Natural killer cell (primary cell): ENCODE measurements around the gene LSM8. TPM values are rescaled to one million over a fixed set of nuclear protein-coding genes. Genes with fewer than 3 reads are reported as not detected.

Experiments used
- ATAC-seq, 3 donors: fragments of 150-1000 bp in 2 of 3; fragments of 200-7000 bp in 1 of 3; cut with Tn5 transposase; 1 replicate in 1 of 3; 2 replicates in 2 of 3; pipeline ENCODE4 v1.10.0; 2021; ENCODE audit warnings: mild to moderate bottlenecking in 2 of 3, moderate library complexity in 2 of 3
- DNase-seq, 2 donors: peaks; one replicate each; pipeline versions ENCODE4 v3.0.0 to v3.0.0-alpha.2; 2013 to 2021; ENCODE audit warnings: mixed read lengths in 1 of 2
- H3K27ac ChIP-seq: one replicate; pipeline ENCODE4 v1.5.1; 2013; ENCODE audit warnings: mild to moderate bottlenecking, low read length
- H3K27me3 ChIP-seq: one replicate; pipeline ENCODE4 v1.6.1; 2013; ENCODE audit warnings: low read length; ENCODE audit not compliant: control insufficient read depth, insufficient read depth
- H3K36me3 ChIP-seq: one replicate; pipeline ENCODE4 v1.6.1; 2013; ENCODE audit warnings: low read length; ENCODE audit not compliant: control insufficient read depth, insufficient read depth
- H3K4me1 ChIP-seq: one replicate; pipeline ENCODE4 v1.6.1; 2013; ENCODE audit warnings: low read length; ENCODE audit not compliant: control insufficient read depth, insufficient read depth
- H3K4me3 ChIP-seq: one replicate; pipeline ENCODE4 v1.5.1; 2013; ENCODE audit warnings: low read length
- H3K9me3 ChIP-seq: one replicate; pipeline ENCODE4 v1.6.1; 2013; ENCODE audit warnings: low read length; ENCODE audit not compliant: control insufficient read depth, insufficient read depth
- H3K27ac Mint-ChIP-seq, 2 donors: one replicate each; pipeline ENCODE4 v1.8.0; 2022; ENCODE audit warnings: mild to moderate bottlenecking in 2 of 2, mixed read lengths in 2 of 2, moderate library complexity in 1 of 2
- H3K27me3 Mint-ChIP-seq, 2 donors: one replicate each; pipeline ENCODE4 v1.8.0; 2022; ENCODE audit warnings: low read depth in 2 of 2, mixed read lengths in 2 of 2
- H3K36me3 Mint-ChIP-seq: one replicate; pipeline ENCODE4 v1.8.0; 2022; ENCODE audit warnings: mixed read lengths
- H3K4me1 Mint-ChIP-seq, 2 donors: one replicate each; pipeline ENCODE4 v1.8.0; 2022; ENCODE audit warnings: mixed read lengths in 2 of 2
- H3K4me3 Mint-ChIP-seq: one replicate; pipeline ENCODE4 v1.8.0; 2022; ENCODE audit warnings: mild to moderate bottlenecking, moderate library complexity, mixed read lengths
- H3K9me3 Mint-ChIP-seq, 2 donors: one replicate each; pipeline ENCODE4 v1.8.0; 2022; ENCODE audit warnings: mixed read lengths in 2 of 2
- WGBS: methylation state at CpG from one replicate; pipeline ENCODE4 v1.1.7; 2013; ENCODE audit warnings: missing lambda C conversion rate; ENCODE audit not compliant: insufficient coverage; 5-methylcytosine and 5-hydroxymethylcytosine counted together
- intact Hi-C: fragments of 100-400 bp; cut with micrococcal nuclease; formaldehyde crosslinking; loops from one replicate; pipeline ENCODE4 v1.14.2; 2022
- total RNA-seq, 4 donors: library from RNA; stranded (reverse); fragments of 120-200 nt in 1 of 4; gene quantifications; one replicate each; pipeline versions ENCODE4 v1.2.3 to v1.2.4, GENCODE V29; 2013 to 2022
- TF ChIP-seq, protein P1 (sequence below): fragments of 200-600 bp; IDR thresholded peaks from one replicate; pipeline ENCODE4 v1.8.0; 2022; ENCODE audit warnings: antibody characterized with exemption

Gene LSM8
- total RNA-seq, 3 donors from 2014 or later (not counting 1 experiment from before 2014, with no cell fraction given), result 43.5 to 55.8 (median 44.7) TPM

- H3K27ac Mint-ChIP-seq, result no peak overlapping the region
- no peaks in the 10 kb centered on the region for H3K36me3 Mint-ChIP-seq
- H3K9me3 ChIP-seq, result no peaks in the 10 kb centered on the region
These were observed 31.3 kb upstream of the LSM8 start for GRCh38 chr7:118152654-118153053.

GRCh38 chr7:118153551-118154177 is 30.3 kb upstream of the LSM8 start:
- intact Hi-C loops, result loop anchor here (5.0 kb wide), 1 partner anchor 1221 kb away; no protein-coding TSS in a partner anchor
- peak in 2 of 3 donors; percentile 65 to 69 for ATAC-seq

More at GRCh38 chr7:118152654-118153053, 31.3 kb upstream of the LSM8 start:
- Mint-ChIP-seq H3K4me3 (no peak overlapping the region), H3K27me3 (peaks cover 15 to 31% of the 10 kb centered on the region in 2 donors), H3K9me3 (no peaks in the 10 kb centered on the region), H3K4me1 (no peaks in the 10 kb centered on the region)
- no peak for DNase-seq
- ATAC-seq, result no peak
- no peak overlapping the region for H3K4me3 ChIP-seq
- intact Hi-C loops, result loop anchor here (5.0 kb wide), 1 partner anchor 1220 kb away; no protein-coding TSS in a partner anchor
- H3K27me3 ChIP-seq, result no peaks in the 10 kb centered on the region
- H3K27ac ChIP-seq, result no peak overlapping the region
- H3K4me1 ChIP-seq, result no peaks in the 10 kb centered on the region
- no peaks in the 10 kb centered on the region for H3K36me3 ChIP-seq
- TF ChIP-seq, protein P1, sequence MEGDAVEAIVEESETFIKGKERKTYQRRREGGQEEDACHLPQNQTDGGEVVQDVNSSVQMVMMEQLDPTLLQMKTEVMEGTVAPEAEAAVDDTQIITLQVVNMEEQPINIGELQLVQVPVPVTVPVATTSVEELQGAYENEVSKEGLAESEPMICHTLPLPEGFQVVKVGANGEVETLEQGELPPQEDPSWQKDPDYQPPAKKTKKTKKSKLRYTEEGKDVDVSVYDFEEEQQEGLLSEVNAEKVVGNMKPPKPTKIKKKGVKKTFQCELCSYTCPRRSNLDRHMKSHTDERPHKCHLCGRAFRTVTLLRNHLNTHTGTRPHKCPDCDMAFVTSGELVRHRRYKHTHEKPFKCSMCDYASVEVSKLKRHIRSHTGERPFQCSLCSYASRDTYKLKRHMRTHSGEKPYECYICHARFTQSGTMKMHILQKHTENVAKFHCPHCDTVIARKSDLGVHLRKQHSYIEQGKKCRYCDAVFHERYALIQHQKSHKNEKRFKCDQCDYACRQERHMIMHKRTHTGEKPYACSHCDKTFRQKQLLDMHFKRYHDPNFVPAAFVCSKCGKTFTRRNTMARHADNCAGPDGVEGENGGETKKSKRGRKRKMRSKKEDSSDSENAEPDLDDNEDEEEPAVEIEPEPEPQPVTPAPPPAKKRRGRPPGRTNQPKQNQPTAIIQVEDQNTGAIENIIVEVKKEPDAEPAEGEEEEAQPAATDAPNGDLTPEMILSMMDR, result no peak

DNA sequence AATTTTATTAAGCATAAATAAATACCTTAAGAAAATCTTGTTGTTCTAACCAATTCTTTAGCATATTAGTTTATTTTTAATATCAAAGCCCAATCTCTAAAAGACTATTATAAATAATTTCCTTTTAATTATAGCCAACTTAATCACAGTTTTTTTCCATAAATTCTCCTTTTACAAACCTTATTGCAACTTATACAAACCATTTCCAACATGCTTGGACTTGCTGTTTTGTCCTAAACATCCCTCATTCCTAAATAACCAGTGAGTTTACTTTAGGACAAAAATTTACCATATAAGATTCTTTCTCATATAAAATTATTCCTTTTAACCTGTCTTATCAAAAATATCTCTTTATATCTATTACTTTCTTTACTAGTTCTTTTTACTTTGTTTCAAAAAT is 25.2 kb upstream of the LSM8 start:
- Mint-ChIP-seq H3K36me3 (no peaks in the 10 kb centered on the region), H3K27ac (no peak overlapping the region), H3K27me3 (peaks cover 26 to 31% of the 10 kb centered on the region in 2 donors), H3K4me1 (no peaks in the 10 kb centered on the region), H3K4me3 (no peak overlapping the region), H3K9me3 (no peaks in the 10 kb centered on the region)
- H3K36me3 ChIP-seq, result no peaks in the 10 kb centered on the region
- TF ChIP-seq, protein P1, result no peak
- no peak overlapping the region for H3K27ac ChIP-seq
- no peak overlapping the region for H3K4me3 ChIP-seq
- intact Hi-C loops, result no loop called here
- H3K27me3 ChIP-seq, result no peaks in the 10 kb centered on the region
- no peak for DNase-seq
- H3K4me1 ChIP-seq, result no peaks in the 10 kb centered on the region
- no peak for ATAC-seq
- H3K9me3 ChIP-seq, result no peaks in the 10 kb centered on the region

More at GRCh38 chr7:118153551-118154177, 30.3 kb upstream of the LSM8 start:
- no peaks in the 10 kb centered on the region for H3K27me3 ChIP-seq
- no peaks in the 10 kb centered on the region for H3K36me3 ChIP-seq
- Mint-ChIP-seq H3K36me3 (no peaks in the 10 kb centered on the region), H3K4me1 (no peaks in the 10 kb centered on the region), H3K9me3 (no peaks in the 10 kb centered on the region), H3K27me3 (peaks cover 15 to 31% of the 10 kb centered on the region in 2 donors), H3K4me3 (no peak overlapping the region), H3K27ac (no peak overlapping the region)
- no peak overlapping the region for H3K27ac ChIP-seq
- H3K9me3 ChIP-seq, result no peaks in the 10 kb centered on the region
- no peaks in the 10 kb centered on the region for H3K4me1 ChIP-seq
- WGBS, result 25% methylated on average over 2 of the region's 4 CpGs
- TF ChIP-seq, protein P1, result peak; percentile 72
- H3K4me3 ChIP-seq, result no peak overlapping the region
- peak in 1 of 2 donors; percentile 61 for DNase-seq

GRCh38 chr7:118169146-118169545 is 14.8 kb upstream of the LSM8 start:
- Mint-ChIP-seq H3K27me3 (peaks cover 34 to 61% of the 10 kb centered on the region in 2 donors), H3K4me1 (no peaks in the 10 kb centered on the region), H3K27ac (no peak overlapping the region), H3K4me3 (no peak overlapping the region), H3K36me3 (no peaks in the 10 kb centered on the region), H3K9me3 (no peaks in the 10 kb centered on the region)
- DNase-seq (no peak), ATAC-seq (no peak)
- Histone ChIP-seq H3K4me1 (no peaks in the 10 kb centered on the region), H3K4me3 (no peak overlapping the region), H3K27me3 (no peaks in the 10 kb centered on the region), H3K9me3 (no peaks in the 10 kb centered on the region), H3K27ac (no peak overlapping the region), H3K36me3 (no peaks in the 10 kb centered on the region)
- TF ChIP-seq, protein P1, result no peak
- 77% methylated on average over 4 of the region's 4 CpGs for WGBS
- intact Hi-C loops, result no loop called here
